T-helper 1 cell treated with Interleukin-12 subunit alpha and Interleukin-12 subunit beta and Interleukin-4 antibody, amounts not matched to agents 30 μg/mL and 1 μg/mL, for 36 hours (primary cell): Measurements from ENCODE around the gene LETM1.

ENCODE experiments used
- H3K27ac Mint-ChIP-seq: one replicate; pipeline ENCODE4 v1.8.0; 2021; ENCODE audit warnings: mild to moderate bottlenecking, mixed read lengths
- H3K27me3 Mint-ChIP-seq: one replicate; pipeline ENCODE4 v1.8.0; 2021; ENCODE audit warnings: low read depth, mixed read lengths
- H3K36me3 Mint-ChIP-seq: one replicate; pipeline ENCODE4 v1.8.0; 2021; ENCODE audit warnings: low read depth, mixed read lengths
- H3K4me1 Mint-ChIP-seq: one replicate; pipeline ENCODE4 v1.8.0; 2021; ENCODE audit warnings: low read depth, mixed read lengths
- H3K4me3 Mint-ChIP-seq: one replicate; pipeline ENCODE4 v1.8.0; 2021; ENCODE audit warnings: mild to moderate bottlenecking, moderate library complexity, mixed read lengths
- H3K9me3 Mint-ChIP-seq: one replicate; pipeline ENCODE4 v1.8.0; 2021; ENCODE audit warnings: mixed read lengths

Gene LETM1

DNA sequence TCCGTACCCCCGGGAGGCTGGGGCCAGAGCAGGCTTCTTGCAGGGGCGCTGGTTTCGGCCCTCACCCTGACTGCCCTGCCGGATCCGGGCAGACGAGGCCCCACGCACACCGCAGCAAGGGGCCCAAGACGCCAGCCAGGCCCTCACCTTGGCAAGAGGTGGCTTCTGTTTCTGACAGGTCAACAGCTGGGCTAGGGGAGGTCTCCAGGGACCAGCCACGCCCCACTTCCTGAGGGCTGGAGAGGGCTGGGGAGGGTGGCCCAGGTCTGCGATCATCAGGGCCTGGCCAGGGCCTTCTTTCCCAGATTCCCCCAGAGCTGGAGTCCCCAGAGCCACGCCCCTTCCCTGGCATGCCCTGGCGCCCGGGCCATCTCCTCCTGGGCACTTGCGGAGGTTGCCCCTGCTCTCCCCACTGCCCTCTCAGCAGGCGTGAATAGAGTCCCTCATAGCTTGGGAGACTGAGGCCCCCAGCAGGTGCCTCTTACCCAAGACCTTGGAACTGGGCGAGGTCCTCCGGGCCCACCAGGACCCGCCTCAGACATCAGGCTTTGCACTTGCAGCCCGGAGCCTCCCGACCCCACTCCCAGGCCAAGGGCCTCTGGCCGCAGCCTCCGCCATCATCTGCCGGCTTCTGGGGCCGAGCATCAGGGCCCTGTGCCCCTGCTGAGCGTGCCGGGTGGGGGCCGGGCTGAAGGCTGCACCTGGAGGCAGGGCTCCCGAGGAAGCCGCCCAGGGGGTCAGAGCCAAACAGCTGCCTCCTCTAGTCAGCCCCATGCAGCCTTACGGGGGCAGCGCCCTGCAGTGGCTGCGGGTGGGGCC, 69.2 kb downstream of the LETM1 start:
- H3K4me3 Mint-ChIP-seq, result no peak overlapping the region
- H3K27ac Mint-ChIP-seq, result no peak overlapping the region
- peaks cover 16% of the 10 kb centered on the region for H3K27me3 Mint-ChIP-seq
- no peaks in the 10 kb centered on the region for H3K4me1 Mint-ChIP-seq
- H3K9me3 Mint-ChIP-seq, result no peaks in the 10 kb centered on the region
- H3K36me3 Mint-ChIP-seq, result no peaks in the 10 kb centered on the region

DNA sequence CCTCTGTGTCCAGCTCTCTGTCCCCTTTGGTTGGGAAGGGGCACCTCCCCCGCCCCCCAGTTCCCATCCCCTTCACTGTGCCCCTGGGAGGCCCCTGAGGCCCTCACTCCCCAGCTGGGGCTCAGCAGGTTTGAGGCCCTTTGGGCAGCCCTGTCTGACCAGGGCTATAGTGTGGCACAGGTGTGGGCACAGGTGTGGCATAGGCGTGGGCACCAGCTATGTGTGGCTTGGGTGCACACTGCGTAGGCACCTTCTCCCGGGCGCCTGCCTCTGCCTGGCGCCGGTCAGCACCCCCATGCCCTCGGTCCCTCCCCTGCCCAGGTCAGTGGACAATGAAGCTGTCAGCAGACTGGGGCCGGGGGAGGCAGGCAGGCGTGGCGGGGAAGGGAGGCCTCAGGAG, 70.4 kb downstream of the LETM1 start:
- no peak overlapping the region for H3K4me3 Mint-ChIP-seq

DNA sequence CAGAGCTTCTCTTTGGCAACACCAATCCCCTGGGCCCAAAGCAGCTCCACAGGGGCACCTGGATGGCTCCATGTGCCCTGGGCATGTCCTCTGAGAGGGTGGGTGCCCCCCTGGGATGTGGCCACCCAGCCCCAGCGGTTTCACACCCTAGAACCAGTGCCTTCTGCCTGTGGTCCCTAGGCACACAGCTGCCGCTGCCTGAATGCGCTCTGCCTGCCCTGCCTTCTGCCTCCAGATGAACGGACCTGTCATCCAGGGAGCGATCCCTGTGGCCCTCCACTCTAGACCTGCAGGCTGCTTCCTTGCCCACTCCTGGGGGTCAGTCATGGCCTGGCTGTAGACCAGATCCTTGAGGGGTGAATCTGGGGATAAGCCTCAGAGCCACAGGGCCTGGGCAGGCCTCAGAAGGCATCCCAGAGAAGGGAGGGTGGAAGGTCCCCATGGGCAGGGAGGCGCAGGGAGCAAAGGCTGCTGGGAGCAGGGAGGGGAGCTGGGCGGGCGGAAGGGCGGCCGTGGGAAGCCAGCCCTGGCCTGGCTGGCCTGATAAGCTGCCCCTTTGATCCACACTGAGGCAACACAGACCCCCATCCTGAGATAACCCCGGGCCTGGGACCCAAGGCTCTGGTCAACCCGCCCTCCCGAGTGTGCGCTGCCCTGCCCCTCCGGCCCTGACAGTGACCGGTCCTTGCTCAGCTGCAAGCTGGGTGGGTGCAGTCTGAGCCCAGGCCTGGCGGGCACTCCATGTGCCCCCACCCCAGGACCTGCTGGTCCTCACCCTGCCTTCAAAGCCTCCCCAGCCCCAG, 71.0 kb downstream of the LETM1 start:
- Mint-ChIP-seq H3K4me1 (no peaks in the 10 kb centered on the region), H3K9me3 (no peaks in the 10 kb centered on the region), H3K27me3 (no peaks in the 10 kb centered on the region), H3K4me3 (no peak overlapping the region), H3K36me3 (no peaks in the 10 kb centered on the region), H3K27ac (no peak overlapping the region)

More for the DNA sequence above, 70.4 kb downstream of the LETM1 start:
- Mint-ChIP-seq H3K36me3 (no peaks in the 10 kb centered on the region), H3K4me1 (no peaks in the 10 kb centered on the region), H3K27ac (no peak overlapping the region), H3K27me3 (peaks cover 5% of the 10 kb centered on the region), H3K9me3 (no peaks in the 10 kb centered on the region)

DNA sequence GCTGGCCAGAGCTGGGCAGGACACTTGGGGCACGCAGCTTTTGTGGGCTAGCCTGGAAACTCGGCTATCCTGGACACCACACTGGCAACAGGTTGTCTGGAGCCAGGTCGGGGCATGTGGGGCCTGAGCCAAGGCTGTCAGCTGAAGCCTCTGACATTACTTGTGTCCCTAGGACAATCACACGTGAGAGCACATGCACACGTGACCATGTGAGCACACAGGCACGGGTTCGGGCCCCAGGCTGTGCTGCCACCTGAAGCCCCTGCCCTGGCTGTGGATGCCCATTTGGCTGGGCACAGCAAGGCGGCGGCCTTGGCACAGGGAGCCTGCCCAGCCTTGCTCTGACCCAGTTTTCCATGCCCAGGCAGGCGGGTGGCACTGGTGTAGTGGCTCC, 71.6 kb downstream of the LETM1 start:
- Mint-ChIP-seq H3K36me3 (no peaks in the 10 kb centered on the region), H3K4me1 (no peaks in the 10 kb centered on the region), H3K27me3 (no peaks in the 10 kb centered on the region), H3K27ac (no peak overlapping the region), H3K9me3 (no peaks in the 10 kb centered on the region), H3K4me3 (no peak overlapping the region)

- Mint-ChIP-seq H3K4me1 (no peaks in the 10 kb centered on the region), H3K36me3 (no peaks in the 10 kb centered on the region), H3K27ac (no peak overlapping the region), H3K27me3 (no peaks in the 10 kb centered on the region), H3K4me3 (no peak overlapping the region), H3K9me3 (no peaks in the 10 kb centered on the region)
Observed at GRCh38 chr4:1783970-1784369, 72.0 kb downstream of the LETM1 start.

- Mint-ChIP-seq H3K4me1 (no peaks in the 10 kb centered on the region), H3K36me3 (no peaks in the 10 kb centered on the region), H3K9me3 (no peaks in the 10 kb centered on the region), H3K27ac (no peak overlapping the region), H3K27me3 (no peaks in the 10 kb centered on the region), H3K4me3 (no peak overlapping the region)
Observed at GRCh38 chr4:1783015-1783414, 72.9 kb downstream of the LETM1 start.

GRCh38 chr4:1780435-1780834, 75.5 kb downstream of the LETM1 start:
- no peaks in the 10 kb centered on the region for H3K4me1 Mint-ChIP-seq

DNA sequence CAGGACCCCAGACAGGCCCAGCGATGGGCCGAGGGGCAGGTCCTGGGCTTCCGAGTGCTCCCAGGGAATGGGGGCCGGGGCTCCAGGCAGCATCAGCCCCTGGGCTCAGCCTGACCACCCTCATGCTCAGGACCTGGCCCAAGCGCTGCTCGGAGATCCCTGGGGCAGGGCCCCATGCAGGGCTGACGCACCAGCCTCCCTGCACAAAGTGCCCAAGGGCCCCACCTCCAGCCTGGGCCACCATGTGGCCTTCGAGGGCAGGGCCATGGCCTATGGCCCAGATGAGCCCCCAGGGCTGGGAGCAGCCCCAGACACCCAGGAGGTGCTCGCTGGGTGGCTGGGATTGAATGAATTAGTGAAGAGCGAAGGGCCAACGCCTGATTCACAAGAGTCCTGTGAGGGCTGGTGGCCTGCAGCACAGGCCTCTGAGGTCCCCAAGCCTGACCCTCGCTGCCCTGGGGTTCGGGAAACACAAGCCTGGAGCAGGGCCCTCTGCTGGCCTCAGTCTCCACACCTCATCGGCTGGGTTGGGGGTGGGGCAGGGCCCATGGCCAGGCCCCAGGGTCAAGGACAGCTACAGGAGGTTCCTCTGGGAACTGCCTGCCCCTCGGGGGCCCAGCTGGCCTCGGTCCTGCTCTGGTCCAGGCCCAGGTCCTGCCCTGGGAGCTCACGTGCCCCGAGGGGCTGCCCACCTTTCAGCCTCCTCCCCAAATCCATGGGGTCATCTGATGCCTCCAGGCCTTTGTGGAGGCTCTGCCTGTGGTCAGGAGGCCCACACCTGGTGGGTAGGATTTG, 76.2 kb downstream of the LETM1 start:
- Mint-ChIP-seq H3K4me1 (no peaks in the 10 kb centered on the region), H3K4me3 (no peak overlapping the region), H3K27me3 (no peaks in the 10 kb centered on the region), H3K36me3 (no peaks in the 10 kb centered on the region), H3K27ac (no peak overlapping the region), H3K9me3 (no peaks in the 10 kb centered on the region)

More at GRCh38 chr4:1780435-1780834, 75.5 kb downstream of the LETM1 start:
- Mint-ChIP-seq H3K9me3 (no peaks in the 10 kb centered on the region), H3K27me3 (no peaks in the 10 kb centered on the region), H3K27ac (no peak overlapping the region), H3K36me3 (no peaks in the 10 kb centered on the region), H3K4me3 (no peak overlapping the region)

DNA sequence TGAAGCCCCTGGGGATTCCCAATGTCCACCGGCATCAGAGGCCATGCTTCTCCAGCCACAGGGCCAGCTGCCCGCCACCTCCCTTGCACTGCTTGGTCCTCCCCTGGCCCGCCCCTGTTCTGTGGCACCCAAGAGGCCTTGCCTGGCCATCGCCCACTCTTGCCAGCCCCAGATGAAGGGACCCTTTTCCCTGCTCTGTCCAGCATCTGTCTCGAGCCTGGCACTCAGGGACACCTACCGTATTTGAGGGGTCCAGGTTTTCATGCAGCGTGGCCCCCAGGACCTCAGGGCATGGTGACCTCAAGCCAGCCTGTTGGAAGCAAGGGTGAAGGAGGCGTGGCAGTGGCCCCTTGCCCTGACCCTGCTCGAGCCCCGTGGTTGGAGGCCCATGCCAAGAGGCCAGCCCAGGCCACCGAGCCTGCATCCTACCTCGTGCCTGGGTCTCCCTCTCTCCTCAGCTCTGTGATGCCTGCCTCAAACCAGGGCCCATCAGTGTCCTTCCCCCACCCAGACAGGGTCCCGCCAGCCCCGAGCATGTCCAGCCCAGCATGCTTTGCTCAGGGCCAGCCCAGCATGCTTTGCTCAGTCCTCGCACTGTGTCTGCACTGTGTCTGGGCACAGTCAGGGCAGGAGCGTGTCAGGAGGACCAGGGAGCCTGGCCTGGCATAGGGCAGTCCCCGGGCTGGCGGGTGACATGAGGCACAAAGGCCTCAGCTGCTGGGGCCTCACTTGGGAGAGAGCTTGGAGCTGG, 77.1 kb downstream of the LETM1 start:
- no peaks in the 10 kb centered on the region for H3K9me3 Mint-ChIP-seq
- H3K36me3 Mint-ChIP-seq, result no peaks in the 10 kb centered on the region
- no peak overlapping the region for H3K27ac Mint-ChIP-seq
- no peaks in the 10 kb centered on the region for H3K4me1 Mint-ChIP-seq
- no peaks in the 10 kb centered on the region for H3K27me3 Mint-ChIP-seq
- no peak overlapping the region for H3K4me3 Mint-ChIP-seq

DNA sequence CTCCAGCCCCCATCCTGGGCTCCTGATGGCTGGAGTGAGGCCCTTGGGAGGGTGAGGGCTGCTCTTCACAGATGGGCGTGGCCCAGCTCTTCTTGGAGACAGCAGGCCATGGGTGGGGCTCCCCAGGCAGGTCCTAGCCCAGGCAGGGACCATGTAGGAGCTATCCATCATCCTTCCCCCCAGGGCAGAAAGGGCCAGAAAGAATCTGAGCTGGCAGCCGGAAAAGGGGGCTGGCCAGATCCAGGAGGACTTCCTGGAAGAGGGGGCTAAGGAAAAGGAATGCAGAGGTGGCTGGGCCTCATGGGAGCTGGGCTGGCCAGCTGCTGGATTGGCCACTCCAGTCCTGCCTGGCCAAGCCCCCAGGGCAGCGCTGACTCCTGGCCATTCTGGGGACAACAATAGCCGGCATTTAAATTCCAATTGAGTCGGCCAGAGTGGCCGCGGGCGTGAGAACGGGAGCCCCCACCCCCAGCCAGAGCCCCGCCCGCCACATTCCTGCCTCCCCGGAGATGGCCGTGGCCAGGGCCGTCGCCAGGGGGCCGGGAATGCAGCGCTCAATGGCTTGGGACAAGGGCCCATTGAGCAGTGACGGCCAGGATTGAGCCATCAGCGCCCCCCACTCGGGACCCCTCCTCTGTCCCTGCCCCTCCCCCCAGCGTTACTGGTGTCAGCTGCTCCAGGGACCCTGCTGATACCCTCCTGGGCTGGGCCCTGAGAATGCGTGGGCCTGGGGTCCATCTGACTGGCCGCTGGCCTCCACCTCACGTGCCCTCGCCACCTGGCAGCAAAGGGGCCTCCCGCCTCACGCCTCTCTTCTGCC, 77.9 kb downstream of the LETM1 start:
- Mint-ChIP-seq H3K27ac (no peak overlapping the region), H3K4me3 (no peak overlapping the region), H3K9me3 (no peaks in the 10 kb centered on the region), H3K27me3 (no peaks in the 10 kb centered on the region), H3K4me1 (no peaks in the 10 kb centered on the region), H3K36me3 (no peaks in the 10 kb centered on the region)

- Mint-ChIP-seq H3K27ac (no peak overlapping the region), H3K4me3 (no peak overlapping the region), H3K36me3 (no peaks in the 10 kb centered on the region), H3K4me1 (no peaks in the 10 kb centered on the region), H3K9me3 (no peaks in the 10 kb centered on the region), H3K27me3 (no peaks in the 10 kb centered on the region)
Observed at GRCh38 chr4:1776521-1777161, 79.3 kb downstream of the LETM1 start.

- Mint-ChIP-seq H3K36me3 (no peaks in the 10 kb centered on the region), H3K27ac (no peak overlapping the region), H3K27me3 (no peaks in the 10 kb centered on the region), H3K9me3 (no peaks in the 10 kb centered on the region), H3K4me1 (no peaks in the 10 kb centered on the region), H3K4me3 (no peak overlapping the region)
Observed at GRCh38 chr4:1775731-1776500, 80.0 kb downstream of the LETM1 start.
